Neural progenitor cell (in vitro differentiated cells): Measurements from ENCODE around the gene TRIM46. TPM values are rescaled to one million over a fixed set of nuclear protein-coding genes. Genes with fewer than 3 reads are reported as not detected.
"Not testable (repeated sequence)": the region's sequence is repeated elsewhere in the genome, so short reads cannot be mapped to it uniquely, and the experiment has no call there.

ENCODE experiments used
- DNase-seq: peaks from one replicate; pipeline ENCODE4 v3.0.0-alpha.2; 2016; ENCODE audit warnings: low spot score
- H2AFZ ChIP-seq: fragments of 200-600 bp; sonication (generic); replicated peaks from 2 replicates; pipeline ENCODE4 v1.6.1; 2016; ENCODE audit warnings: antibody characterized with exemption
- H3F3A ChIP-seq: fragments of 200-600 bp; sonication (generic); 2 replicates; pipeline ENCODE4 v1.6.1; 2016; ENCODE audit warnings: antibody characterized with exemption, low read depth
- H3K27ac ChIP-seq: fragments of 200-600 bp; sonication (generic); 2 replicates; pipeline ENCODE4 v1.5.1; 2016; ENCODE audit warnings: mild to moderate bottlenecking
- H3K27me3 ChIP-seq: fragments of 200-600 bp; sonication (generic); 2 replicates; pipeline ENCODE4 v1.6.1; 2016; ENCODE audit warnings: mild to moderate bottlenecking, moderate library complexity
- H3K36me3 ChIP-seq: fragments of 200-600 bp; sonication (generic); 2 replicates; pipeline ENCODE4 v1.5.1; 2016
- H3K4me1 ChIP-seq: fragments of 200-600 bp; sonication (generic); 2 replicates; pipeline ENCODE4 v1.6.1; 2016; ENCODE audit warnings: mixed run types
- H3K4me2 ChIP-seq: fragments of 200-600 bp; sonication (generic); 2 replicates; pipeline ENCODE4 v1.6.1; 2016
- H3K4me3 ChIP-seq: fragments of 200-600 bp; sonication (generic); 2 replicates; pipeline ENCODE4 v1.5.1; 2016
- H3K79me2 ChIP-seq: fragments of 200-600 bp; sonication (generic); 2 replicates; pipeline ENCODE4 v1.6.1; 2016; ENCODE audit warnings: low read depth
- H3K9ac ChIP-seq: fragments of 200-600 bp; sonication (generic); 2 replicates; pipeline ENCODE4 v1.6.1; 2016
- H3K9me3 ChIP-seq: fragments of 200-600 bp; sonication (generic); 2 replicates; pipeline ENCODE4 v1.5.1; 2016; ENCODE audit warnings: low read depth
- H4K20me1 ChIP-seq: fragments of 200-600 bp; sonication (generic); 2 replicates; pipeline ENCODE4 v1.6.1; 2016; ENCODE audit warnings: low read depth
- H3K27ac Mint-ChIP-seq: 3 replicates; pipeline ENCODE4 v1.8.0; 2021; ENCODE audit warnings: mixed read lengths
- H3K27me3 Mint-ChIP-seq: 2 replicates; pipeline ENCODE4 v1.8.0; 2022; ENCODE audit warnings: low read depth, mild to moderate bottlenecking, inconsistent platforms, moderate library complexity, mixed read lengths; ENCODE audit not compliant: insufficient read depth
- H3K36me3 Mint-ChIP-seq: 3 replicates; pipeline ENCODE4 v1.8.0; 2021; ENCODE audit warnings: mixed read lengths
- H3K4me1 Mint-ChIP-seq: 3 replicates; pipeline ENCODE4 v1.8.0; 2021; ENCODE audit warnings: mixed read lengths
- H3K4me3 Mint-ChIP-seq: 3 replicates; pipeline ENCODE4 v1.8.0; 2021; ENCODE audit warnings: mild to moderate bottlenecking, moderate library complexity, mixed read lengths
- H3K9me3 Mint-ChIP-seq: 3 replicates; pipeline ENCODE4 v1.8.0; 2020; ENCODE audit warnings: mixed read lengths
- CTCF ChIP-seq: fragments of 200-600 bp; sonication (generic); IDR thresholded peaks from 2 replicates; pipeline ENCODE4 v1.5.1; 2017; ENCODE audit warnings: antibody characterized with exemption, mild to moderate bottlenecking
- EZH2 ChIP-seq: fragments of 200-600 bp; sonication (generic); IDR thresholded peaks from 2 replicates; pipeline ENCODE4 v1.6.1; 2017; ENCODE audit warnings: antibody characterized with exemption, mild to moderate bottlenecking, moderate library complexity
- EZH2phosphoT487 ChIP-seq: fragments of 200-600 bp; sonication (generic); IDR thresholded peaks from 2 replicates; pipeline ENCODE4 v1.6.1; 2017; ENCODE audit warnings: antibody characterized with exemption
- total RNA-seq: library from RNA; depleted of rRNA; stranded (reverse); fragments of >200 nt; gene quantifications from 2 replicates; pipeline ENCODE4 v1.2.3, GENCODE V29; 2015; ENCODE audit warnings: low replicate concordance

TRIM46 gene
- total RNA-seq, 1 donor from 2014 or later: 3.9 TPM

- Mint-ChIP-seq H3K4me1 (peaks cover 40% of the 10 kb centered on the region), H3K4me3 (peak overlapping the region; percentile 88), H3K27ac (no peak overlapping the region), H3K9me3 (no peaks in the 10 kb centered on the region), H3K36me3 (peaks cover 5% of the 10 kb centered on the region), H3K27me3 (peaks cover 29% of the 10 kb centered on the region)
- peaks cover 5% of the 10 kb centered on the region for H4K20me1 ChIP-seq
- DNase-seq: no peak
- no peak for TF ChIP-seq EZH2phosphoT487
- H3F3A ChIP-seq: peaks cover 47% of the 10 kb centered on the region
- no peaks in the 10 kb centered on the region for H3K36me3 ChIP-seq
- no peaks in the 10 kb centered on the region for H3K27me3 ChIP-seq
- no peaks in the 10 kb centered on the region for H3K9me3 ChIP-seq
- no peak overlapping the region for H3K4me3 ChIP-seq
- H3K27ac ChIP-seq: no peak overlapping the region
- peak overlapping the region; percentile 96 for H3K4me2 ChIP-seq
- H2AFZ ChIP-seq: no peak overlapping the region
- no peak overlapping the region for H3K9ac ChIP-seq
- H3K79me2 ChIP-seq: peaks cover 8% of the 10 kb centered on the region
- peaks cover 24% of the 10 kb centered on the region for H3K4me1 ChIP-seq
Observed at GRCh38 chr1:155210314-155211104, 36.9 kb downstream of the TRIM46 start.

- H3K36me3 ChIP-seq, H3K27ac ChIP-seq, H3K9me3 ChIP-seq, H3K4me2 ChIP-seq, H3K9me3 Mint-ChIP-seq, H3K79me2 ChIP-seq, H2AFZ ChIP-seq, H3K27me3 ChIP-seq, H3K27ac Mint-ChIP-seq, H3K4me3 ChIP-seq, H4K20me1 ChIP-seq, DNase-seq, H3K9ac ChIP-seq, H3K4me3 Mint-ChIP-seq, H3K36me3 Mint-ChIP-seq: not testable (repeated sequence)
- H3K4me1 ChIP-seq: peaks cover 22% of the 10 kb centered on the region
- H3K4me1 Mint-ChIP-seq: peaks cover 33% of the 10 kb centered on the region
- peaks cover 23% of the 10 kb centered on the region for H3K27me3 Mint-ChIP-seq
- peaks cover 37% of the 10 kb centered on the region for H3F3A ChIP-seq
Observed at GRCh38 chr1:155211381-155212050, 37.9 kb downstream of the TRIM46 start.

- H3K4me3 ChIP-seq, H3K4me3 Mint-ChIP-seq, H3K27ac Mint-ChIP-seq, H3K9me3 ChIP-seq, H3K79me2 ChIP-seq, DNase-seq, H4K20me1 ChIP-seq, H3K27me3 ChIP-seq, H3K27ac ChIP-seq, H3K36me3 Mint-ChIP-seq, H2AFZ ChIP-seq, H3K9ac ChIP-seq, H3K9me3 Mint-ChIP-seq, H3K36me3 ChIP-seq, H3K4me2 ChIP-seq: not testable (repeated sequence)
- H3K4me1 Mint-ChIP-seq: peaks cover 29% of the 10 kb centered on the region
- H3F3A ChIP-seq: peaks cover 32% of the 10 kb centered on the region
- H3K27me3 Mint-ChIP-seq: peaks cover 18% of the 10 kb centered on the region
- H3K4me1 ChIP-seq: peaks cover 17% of the 10 kb centered on the region
Observed at GRCh38 chr1:155212051-155212440, 38.4 kb downstream of the TRIM46 start.

- not testable (repeated sequence) for H3K9me3 Mint-ChIP-seq, H3K9ac ChIP-seq, H3K4me3 ChIP-seq, H3K27me3 ChIP-seq, H3K36me3 Mint-ChIP-seq, H3K27ac ChIP-seq, H4K20me1 ChIP-seq, H2AFZ ChIP-seq, H3K4me1 ChIP-seq, H3K4me3 Mint-ChIP-seq, DNase-seq, H3K27ac Mint-ChIP-seq, H3K36me3 ChIP-seq, H3K4me2 ChIP-seq, H3K9me3 ChIP-seq, H3K79me2 ChIP-seq, H3K27me3 Mint-ChIP-seq, H3F3A ChIP-seq
- H3K4me1 Mint-ChIP-seq: peaks cover 19% of the 10 kb centered on the region
Observed at GRCh38 chr1:155214702-155215101, 41.1 kb downstream of the TRIM46 start.

GRCh38 chr1:155218854-155219591 is 45.4 kb downstream of the TRIM46 start:
- Mint-ChIP-seq H3K27me3 (no peaks in the 10 kb centered on the region), H3K9me3 (no peaks in the 10 kb centered on the region), H3K36me3 (peaks cover 14% of the 10 kb centered on the region), H3K4me3 (peak overlapping the region; percentile 24), H3K27ac (peak overlapping the region; percentile 11), H3K4me1 (peaks cover 10% of the 10 kb centered on the region)
- peak; percentile 78 for DNase-seq
- Histone ChIP-seq H3K4me1 (no peaks in the 10 kb centered on the region), H4K20me1 (no peaks in the 10 kb centered on the region), H3F3A (peaks cover 27% of the 10 kb centered on the region), H3K4me2 (peak overlapping the region; percentile 65), H3K36me3 (no peaks in the 10 kb centered on the region), H3K9ac (no peak overlapping the region), H3K27me3 (no peaks in the 10 kb centered on the region), H3K4me3 (peak overlapping the region; percentile 34), H2AFZ (peak overlapping the region; percentile 65), H3K9me3 (no peaks in the 10 kb centered on the region), H3K27ac (no peak overlapping the region), H3K79me2 (no peaks in the 10 kb centered on the region)
- TF ChIP-seq EZH2 (no peak), EZH2phosphoT487 (no peak), CTCF (no peak)
